ENCODE results near the gene KCNN1.
"Not testable (repeated sequence)": the region's sequence is repeated elsewhere in the genome, so short reads cannot be mapped to it uniquely, and the experiment has no call there.

KCNN1 gene

DNA sequence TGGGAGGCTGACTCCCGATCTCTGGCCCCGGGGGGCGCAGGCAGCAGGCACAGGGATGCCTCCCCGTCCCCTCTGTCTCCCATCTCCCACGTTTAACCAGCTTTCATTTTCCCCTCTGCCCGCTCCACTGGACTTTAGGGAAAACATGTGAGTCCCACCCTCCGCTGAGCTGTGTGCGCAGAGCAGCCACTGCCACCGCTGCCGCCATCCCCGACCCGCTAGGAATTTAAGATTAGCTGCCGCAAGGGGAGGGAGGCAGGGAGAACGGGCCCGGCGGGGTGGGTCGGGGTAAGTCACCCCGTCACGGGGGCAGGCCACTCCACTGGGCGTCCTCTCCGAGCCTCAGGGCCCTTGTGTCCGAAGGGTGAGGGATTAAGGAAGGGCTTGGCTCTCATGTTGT lies 15.5 kb downstream of the KCNN1 start (continued):
- TF ChIP-seq ARNTL (CRISPR knock-in tag; IDR thresholded peaks at IDR 0.05; ENCODE audit: borderline replicate concordance, low read depth): no peak
- no peak for TF ChIP-seq ZNF8 (CRISPR knock-in tag; IDR thresholded peaks at IDR 0.05)

GRCh38 chr19:17985037-17985818 lies 18.3 kb downstream of the KCNN1 start:
- TF ChIP-seq ZFP30 (CRISPR knock-in tag; IDR thresholded peaks at IDR 0.05) (no peak), TCF4 (CRISPR knock-in tag; IDR thresholded peaks at IDR 0.05; ENCODE audit: borderline replicate concordance) (no peak)
- ATAC-seq: no peak; the same call in 2 of the 3 replicates

- not testable (repeated sequence) for ATAC-seq
These were observed 19.7 kb downstream of the KCNN1 start for GRCh38 chr19:17986569-17986968.

GRCh38 chr19:17988161-17988560 lies 21.3 kb downstream of the KCNN1 start:
- TF ChIP-seq CREB5 (CRISPR knock-in tag; IDR thresholded peaks at IDR 0.05; ENCODE audit: low read depth) (no peak), TCF4 (CRISPR knock-in tag; IDR thresholded peaks at IDR 0.05; ENCODE audit: borderline replicate concordance) (no peak), ZNF8 (CRISPR knock-in tag; IDR thresholded peaks at IDR 0.05) (no peak), CSDC2 (CRISPR knock-in tag; IDR thresholded peaks at IDR 0.05) (no peak), PPARA (CRISPR knock-in tag; IDR thresholded peaks at IDR 0.05; ENCODE audit: borderline replicate concordance) (no peak), ZNF70 (CRISPR knock-in tag; IDR thresholded peaks at IDR 0.05) (no peak), ARNTL (CRISPR knock-in tag; IDR thresholded peaks at IDR 0.05; ENCODE audit: borderline replicate concordance, low read depth) (no peak), ZFP3 (CRISPR knock-in tag; IDR thresholded peaks at IDR 0.05) (no peak), ESRRG (CRISPR knock-in tag; IDR thresholded peaks at IDR 0.05) (no peak), TOX (CRISPR knock-in tag; IDR thresholded peaks at IDR 0.05; ENCODE audit: borderline replicate concordance) (no peak), RARB (CRISPR knock-in tag; IDR thresholded peaks at IDR 0.05) (no peak), OSR1 (CRISPR knock-in tag; IDR thresholded peaks at IDR 0.05) (no peak), ZNF565 (CRISPR knock-in tag; conservative IDR thresholded peaks at IDR 0.05; ENCODE audit: low read depth) (no peak), ZFP30 (CRISPR knock-in tag; IDR thresholded peaks at IDR 0.05) (no peak), BACH2 (CRISPR knock-in tag; IDR thresholded peaks at IDR 0.05; ENCODE audit: borderline replicate concordance) (no peak), SNAI2 (CRISPR knock-in tag; IDR thresholded peaks at IDR 0.05) (no peak), GLIS3 (CRISPR knock-in tag; IDR thresholded peaks at IDR 0.05) (no peak), ZC3H10 (CRISPR knock-in tag; IDR thresholded peaks at IDR 0.05) (no peak)
- TF ChIP-seq, protein P1, sequence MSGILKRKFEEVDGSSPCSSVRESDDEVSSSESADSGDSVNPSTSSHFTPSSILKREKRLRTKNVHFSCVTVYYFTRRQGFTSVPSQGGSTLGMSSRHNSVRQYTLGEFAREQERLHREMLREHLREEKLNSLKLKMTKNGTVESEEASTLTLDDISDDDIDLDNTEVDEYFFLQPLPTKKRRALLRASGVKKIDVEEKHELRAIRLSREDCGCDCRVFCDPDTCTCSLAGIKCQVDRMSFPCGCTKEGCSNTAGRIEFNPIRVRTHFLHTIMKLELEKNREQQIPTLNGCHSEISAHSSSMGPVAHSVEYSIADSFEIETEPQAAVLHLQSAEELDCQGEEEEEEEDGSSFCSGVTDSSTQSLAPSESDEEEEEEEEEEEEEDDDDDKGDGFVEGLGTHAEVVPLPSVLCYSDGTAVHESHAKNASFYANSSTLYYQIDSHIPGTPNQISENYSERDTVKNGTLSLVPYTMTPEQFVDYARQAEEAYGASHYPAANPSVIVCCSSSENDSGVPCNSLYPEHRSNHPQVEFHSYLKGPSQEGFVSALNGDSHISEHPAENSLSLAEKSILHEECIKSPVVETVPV (CRISPR knock-in tag; IDR thresholded peaks at IDR 0.05): no peak
- TF ChIP-seq, protein P2, sequence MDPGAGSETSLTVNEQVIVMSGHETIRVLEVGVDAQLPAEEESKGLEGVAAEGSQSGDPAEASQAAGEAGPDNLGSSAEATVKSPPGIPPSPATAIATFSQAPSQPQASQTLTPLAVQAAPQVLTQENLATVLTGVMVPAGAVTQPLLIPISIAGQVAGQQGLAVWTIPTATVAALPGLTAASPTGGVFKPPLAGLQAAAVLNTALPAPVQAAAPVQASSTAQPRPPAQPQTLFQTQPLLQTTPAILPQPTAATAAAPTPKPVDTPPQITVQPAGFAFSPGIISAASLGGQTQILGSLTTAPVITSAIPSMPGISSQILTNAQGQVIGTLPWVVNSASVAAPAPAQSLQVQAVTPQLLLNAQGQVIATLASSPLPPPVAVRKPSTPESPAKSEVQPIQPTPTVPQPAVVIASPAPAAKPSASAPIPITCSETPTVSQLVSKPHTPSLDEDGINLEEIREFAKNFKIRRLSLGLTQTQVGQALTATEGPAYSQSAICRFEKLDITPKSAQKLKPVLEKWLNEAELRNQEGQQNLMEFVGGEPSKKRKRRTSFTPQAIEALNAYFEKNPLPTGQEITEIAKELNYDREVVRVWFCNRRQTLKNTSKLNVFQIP (CRISPR knock-in tag; IDR thresholded peaks at IDR 0.05; ENCODE audit: borderline replicate concordance, low read depth): no peak
- no peak for ATAC-seq

DNA sequence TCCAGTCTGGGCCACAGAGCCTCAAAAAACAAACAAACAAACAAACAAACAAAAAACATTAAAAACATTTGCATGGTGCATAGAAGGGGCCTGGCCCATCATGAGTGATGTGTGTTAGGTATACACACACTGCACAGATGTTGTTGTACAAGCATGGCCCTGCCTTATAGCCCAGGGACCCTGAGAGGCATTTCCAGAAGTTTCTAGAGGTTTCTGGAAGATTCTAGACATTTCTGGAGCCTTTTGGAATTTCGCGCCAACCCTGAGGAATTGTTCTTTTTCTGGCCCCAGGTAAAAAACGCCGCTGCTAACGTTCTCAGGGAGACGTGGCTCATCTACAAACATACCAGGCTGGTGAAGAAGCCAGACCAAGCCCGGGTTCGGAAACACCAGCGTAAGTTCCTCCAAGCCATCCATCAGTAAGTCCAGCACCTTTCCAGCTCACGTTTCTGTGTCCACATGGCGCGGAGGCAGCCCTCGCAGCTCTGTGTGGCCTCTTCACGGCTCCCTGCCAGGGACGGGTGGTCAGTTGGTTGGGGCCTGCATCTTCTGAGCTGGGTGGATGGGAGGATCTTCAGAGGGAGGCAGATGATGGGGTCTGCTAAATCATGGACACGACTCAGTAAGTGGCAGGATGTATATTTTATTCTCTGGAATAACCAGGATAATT lies 22.7 kb downstream of the KCNN1 start:
- TF ChIP-seq OSR1 (CRISPR knock-in tag; IDR thresholded peaks at IDR 0.05) (no peak), ZC3H10 (CRISPR knock-in tag; IDR thresholded peaks at IDR 0.05) (no peak), GLIS3 (CRISPR knock-in tag; IDR thresholded peaks at IDR 0.05) (no peak), ZNF565 (CRISPR knock-in tag; conservative IDR thresholded peaks at IDR 0.05; ENCODE audit: low read depth) (no peak), PATZ1 (CRISPR knock-in tag; IDR thresholded peaks at IDR 0.05; ENCODE audit: borderline replicate concordance) (no peak), ARNTL (CRISPR knock-in tag; IDR thresholded peaks at IDR 0.05; ENCODE audit: borderline replicate concordance, low read depth) (no peak), ZNF70 (CRISPR knock-in tag; IDR thresholded peaks at IDR 0.05) (no peak), ZNF8 (CRISPR knock-in tag; IDR thresholded peaks at IDR 0.05) (no peak), RARB (CRISPR knock-in tag; IDR thresholded peaks at IDR 0.05) (no peak)
- TF ChIP-seq, protein P2 (CRISPR knock-in tag; IDR thresholded peaks at IDR 0.05; ENCODE audit: borderline replicate concordance, low read depth): no peak
- no peak for ATAC-seq

All from SK-N-SH treated with all-trans-retinoic acid at 6 μM for 48 hours (cell line).